ENCODE measurements around the gene SORCS3. TPM values are rescaled to one million over a fixed set of nuclear protein-coding genes. Genes with fewer than 3 reads are reported as not detected.

Gene SORCS3
- total and polyA plus RNA-seq, 2 donors (not counting 1 experiment from before 2014, with no cell fraction given), result not detected

DNA sequence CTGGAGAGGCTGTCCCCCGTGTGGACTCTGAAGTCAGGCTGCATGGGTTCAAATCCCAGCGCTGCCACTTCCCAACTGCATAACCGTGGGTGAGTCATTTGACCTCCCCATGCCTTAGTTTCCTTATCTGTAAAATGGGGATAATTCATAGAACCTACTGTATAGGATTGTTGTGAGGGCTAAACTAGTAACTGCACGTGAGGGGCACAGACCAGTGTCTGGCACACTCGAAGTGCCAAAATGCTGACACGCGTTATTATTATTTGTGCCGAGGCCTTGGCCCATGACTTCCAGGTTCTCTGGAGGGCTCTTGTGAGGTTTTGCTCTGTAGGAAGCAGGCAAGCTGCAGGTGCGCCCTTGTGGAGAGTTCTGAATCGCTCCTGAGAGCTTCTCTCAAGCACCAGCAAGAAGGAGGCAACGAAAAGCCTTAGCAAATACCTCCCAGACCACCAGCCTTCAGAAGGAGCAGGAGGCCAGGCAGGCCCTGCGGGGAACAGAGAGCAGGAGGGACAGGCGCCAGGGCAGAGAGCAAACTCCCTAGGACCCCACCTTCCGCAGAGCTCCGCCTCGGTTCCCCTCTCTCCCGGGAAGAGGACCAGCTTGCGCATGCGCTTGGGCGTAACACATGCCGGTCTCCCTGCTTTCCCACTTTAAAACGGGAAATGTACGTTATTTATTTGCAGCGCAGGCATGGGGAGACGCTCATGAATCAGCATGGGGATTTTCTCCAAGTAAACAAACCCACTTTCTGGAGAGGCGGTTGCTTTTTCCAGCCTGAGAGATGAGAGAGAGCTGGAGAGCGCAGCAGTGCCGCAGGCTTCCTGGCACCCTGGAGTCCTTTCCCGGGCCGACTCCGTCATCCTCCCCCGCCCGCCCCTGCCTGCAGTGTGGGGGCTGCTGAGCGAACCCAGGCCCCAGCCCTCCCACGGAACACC is 39.6 kb downstream of the SORCS3 start:
- H2AFZ ChIP-seq (ENCODE audit: insufficient read depth, low read depth, low read length, poor library complexity, severe bottlenecking), result no peak overlapping the region
- ChIA-PET POLR2A (no interaction called here), CTCF (no interaction called here)
- H3K9me3 ChIP-seq (ENCODE audit: control extremely low read depth in 1 of 3, control insufficient read depth in 2 of 3, insufficient read depth in 1 of 3, low read length in 2 of 3), result no peaks in the 10 kb centered on the region
- intact Hi-C loops (cut with micrococcal nuclease), result no loop called here
- H3K4me3 Mint-ChIP-seq, result no peak overlapping the region
- peaks cover 16% of the 10 kb centered on the region for H3K27me3 Mint-ChIP-seq
- H3K4me2 ChIP-seq (replicated peaks; ENCODE audit: low read depth, low read length, poor library complexity, severe bottlenecking), result no peak overlapping the region
- H3K27ac ChIP-seq (ENCODE audit: low read length in 2 of 2), result no peak overlapping the region
- no peak overlapping the region for H3K9ac ChIP-seq (ENCODE audit: low read length)
- DNase-seq (no peak), ATAC-seq (ENCODE audit: low read depth) (no peak)
- H3K27me3 ChIP-seq (replicated peaks in 1 of 4; ENCODE audit: control extremely low read depth in 1 of 4, control insufficient read depth in 3 of 4, insufficient read depth in 4 of 4, low read length in 3 of 4), result peaks cover 0 to 10% (median 0%) of the 10 kb centered on the region in 4 experiments
- H3K4me1 ChIP-seq (ENCODE audit: control insufficient read depth in 2 of 2, insufficient read depth in 2 of 2, low read length in 2 of 2), result no peaks in the 10 kb centered on the region
- TF ChIP-seq EZH2 (IDR thresholded peaks at IDR 0.05; ENCODE audit: borderline replicate concordance, insufficient read depth, low read depth, low read length, poor library complexity, severe bottlenecking), result no peak
- TF ChIP-seq, protein P1, sequence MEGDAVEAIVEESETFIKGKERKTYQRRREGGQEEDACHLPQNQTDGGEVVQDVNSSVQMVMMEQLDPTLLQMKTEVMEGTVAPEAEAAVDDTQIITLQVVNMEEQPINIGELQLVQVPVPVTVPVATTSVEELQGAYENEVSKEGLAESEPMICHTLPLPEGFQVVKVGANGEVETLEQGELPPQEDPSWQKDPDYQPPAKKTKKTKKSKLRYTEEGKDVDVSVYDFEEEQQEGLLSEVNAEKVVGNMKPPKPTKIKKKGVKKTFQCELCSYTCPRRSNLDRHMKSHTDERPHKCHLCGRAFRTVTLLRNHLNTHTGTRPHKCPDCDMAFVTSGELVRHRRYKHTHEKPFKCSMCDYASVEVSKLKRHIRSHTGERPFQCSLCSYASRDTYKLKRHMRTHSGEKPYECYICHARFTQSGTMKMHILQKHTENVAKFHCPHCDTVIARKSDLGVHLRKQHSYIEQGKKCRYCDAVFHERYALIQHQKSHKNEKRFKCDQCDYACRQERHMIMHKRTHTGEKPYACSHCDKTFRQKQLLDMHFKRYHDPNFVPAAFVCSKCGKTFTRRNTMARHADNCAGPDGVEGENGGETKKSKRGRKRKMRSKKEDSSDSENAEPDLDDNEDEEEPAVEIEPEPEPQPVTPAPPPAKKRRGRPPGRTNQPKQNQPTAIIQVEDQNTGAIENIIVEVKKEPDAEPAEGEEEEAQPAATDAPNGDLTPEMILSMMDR (IDR thresholded peaks at IDR 0.05), result no peak
- WGBS (ENCODE audit: insufficient coverage), result 27% methylated on average over 27 of the region's 35 CpGs
- H3K9me3 Mint-ChIP-seq (ENCODE audit: insufficient read depth), result no peaks in the 10 kb centered on the region
- H3K79me2 ChIP-seq (ENCODE audit: control insufficient read depth, insufficient read depth, low read length), result no peaks in the 10 kb centered on the region
- H3K4me1 Mint-ChIP-seq, result no peaks in the 10 kb centered on the region
- H4K20me1 ChIP-seq (ENCODE audit: control insufficient read depth, insufficient read depth, low read length, poor library complexity, severe bottlenecking), result no peaks in the 10 kb centered on the region
- H3K27ac Mint-ChIP-seq, result no peak overlapping the region
- no peak overlapping the region for H3K4me3 ChIP-seq (ENCODE audit: control extremely low read depth in 1 of 5, extremely low read depth in 1 of 5, insufficient read depth in 1 of 5, low read depth in 2 of 5, low read length in 4 of 5)
- no peaks in the 10 kb centered on the region for H3K36me3 ChIP-seq (replicated peaks in 1 of 2; ENCODE audit: control extremely low read depth in 1 of 2, control insufficient read depth in 1 of 2, extremely low read depth in 1 of 2, insufficient read depth in 2 of 2, low read length in 1 of 2)

DNA sequence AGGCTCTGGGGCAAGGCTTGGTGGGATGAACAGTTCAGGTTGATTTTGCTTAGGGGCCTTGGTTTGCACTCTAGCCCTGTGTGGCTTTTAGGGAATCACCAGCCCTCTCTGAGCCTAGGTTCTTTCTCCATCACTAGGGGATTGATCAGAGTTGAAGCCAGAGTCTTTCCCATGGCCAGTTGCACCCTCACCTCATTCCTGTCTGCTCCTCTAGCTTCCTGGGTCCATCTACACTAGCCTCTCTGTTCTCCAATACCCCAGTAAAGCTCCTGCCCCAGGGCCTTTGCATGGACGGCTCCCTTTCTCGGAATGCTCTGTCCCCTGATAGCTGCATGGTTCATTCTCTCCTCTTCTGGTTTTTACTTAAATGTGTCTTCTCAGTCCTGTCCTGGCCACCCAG is 40.4 kb downstream of the SORCS3 start:
- Mint-ChIP-seq H3K4me1 (no peaks in the 10 kb centered on the region), H3K27ac (no peak overlapping the region), H3K27me3 (peaks cover 16% of the 10 kb centered on the region), H3K9me3 (ENCODE audit: insufficient read depth) (no peaks in the 10 kb centered on the region), H3K4me3 (no peak overlapping the region)
- Histone ChIP-seq H3K4me3 (ENCODE audit: control extremely low read depth in 1 of 5, extremely low read depth in 1 of 5, insufficient read depth in 1 of 5, low read depth in 2 of 5, low read length in 4 of 5) (no peak overlapping the region), H3K27ac (ENCODE audit: low read length in 2 of 2) (no peak overlapping the region), H3K36me3 (replicated peaks in 1 of 2; ENCODE audit: control extremely low read depth in 1 of 2, control insufficient read depth in 1 of 2, extremely low read depth in 1 of 2, insufficient read depth in 2 of 2, low read length in 1 of 2) (no peaks in the 10 kb centered on the region), H3K4me1 (ENCODE audit: control insufficient read depth in 2 of 2, insufficient read depth in 2 of 2, low read length in 2 of 2) (no peaks in the 10 kb centered on the region), H3K9me3 (ENCODE audit: control extremely low read depth in 1 of 3, control insufficient read depth in 2 of 3, insufficient read depth in 1 of 3, low read length in 2 of 3) (no peaks in the 10 kb centered on the region), H3K9ac (ENCODE audit: low read length) (no peak overlapping the region), H3K4me2 (replicated peaks; ENCODE audit: low read depth, low read length, poor library complexity, severe bottlenecking) (no peak overlapping the region), H4K20me1 (ENCODE audit: control insufficient read depth, insufficient read depth, low read length, poor library complexity, severe bottlenecking) (no peaks in the 10 kb centered on the region), H3K79me2 (ENCODE audit: control insufficient read depth, insufficient read depth, low read length) (no peaks in the 10 kb centered on the region), H3K27me3 (replicated peaks in 1 of 4; ENCODE audit: control extremely low read depth in 1 of 4, control insufficient read depth in 3 of 4, insufficient read depth in 4 of 4, low read length in 3 of 4) (peaks cover 0 to 11% (median 0%) of the 10 kb centered on the region in 4 experiments), H2AFZ (ENCODE audit: insufficient read depth, low read depth, low read length, poor library complexity, severe bottlenecking) (no peak overlapping the region)
- WGBS (ENCODE audit: insufficient coverage), result 100% methylated on average over 2 of the region's 2 CpGs
- DNase-seq, result no peak
- ChIA-PET POLR2A (interaction anchor here (0.5 kb wide), 1 partner anchor 25 kb away, joined by 5 read pairs; no protein-coding TSS in a partner anchor), CTCF (no interaction called here)
- intact Hi-C loops (cut with micrococcal nuclease), result no loop called here
- no peak for TF ChIP-seq EZH2 (IDR thresholded peaks at IDR 0.05; ENCODE audit: borderline replicate concordance, insufficient read depth, low read depth, low read length, poor library complexity, severe bottlenecking)
- TF ChIP-seq, protein P1 (IDR thresholded peaks at IDR 0.05), result no peak
- no peak for ATAC-seq (ENCODE audit: low read depth)

All from B cell (primary cell).